Dedifferentiated amniotic fluid mesenchymal stem cell (primary cell): ENCODE data around the gene PRPSAP2.
"Not testable (repeated sequence)": the region's sequence is repeated elsewhere in the genome, so short reads cannot be mapped to it uniquely, and the experiment has no call there.

ENCODE experiments used
- DNase-seq: peaks from one replicate; pipeline ENCODE4 v3.0.0-alpha.2; 2016; ENCODE audit errors: extremely low spot score

Gene PRPSAP2

GRCh38 chr17:18888766-18889290 lies 30.9 kb downstream of the PRPSAP2 start:
- no peak for DNase-seq

- DNase-seq: no peak
Measured at GRCh38 chr17:18889658-18890057, 31.7 kb downstream of the PRPSAP2 start.

- DNase-seq: no peak
Measured at GRCh38 chr17:18891541-18891940, 33.6 kb downstream of the PRPSAP2 start.

GRCh38 chr17:18896146-18896545 lies 38.2 kb downstream of the PRPSAP2 start:
- no peak for DNase-seq

- no peak for DNase-seq
Measured at GRCh38 chr17:18896947-18897346, 39.0 kb downstream of the PRPSAP2 start.

GRCh38 chr17:18904482-18904881 lies 46.6 kb downstream of the PRPSAP2 start:
- no peak for DNase-seq

GRCh38 chr17:18905226-18905625 lies 47.3 kb downstream of the PRPSAP2 start:
- DNase-seq: no peak

- no peak for DNase-seq
Measured at GRCh38 chr17:18910326-18910725, 52.4 kb downstream of the PRPSAP2 start.

GRCh38 chr17:18910881-18911280 lies 53.0 kb downstream of the PRPSAP2 start:
- no peak for DNase-seq

GRCh38 chr17:18916816-18917500 lies 59.0 kb downstream of the PRPSAP2 start:
- no peak for DNase-seq

- no peak for DNase-seq
Measured at GRCh38 chr17:18917506-18918032, 59.6 kb downstream of the PRPSAP2 start.

- no peak for DNase-seq
Measured at GRCh38 chr17:18919963-18920362, 62.0 kb downstream of the PRPSAP2 start.

GRCh38 chr17:18920911-18921441 lies 63.0 kb downstream of the PRPSAP2 start:
- DNase-seq: no peak

GRCh38 chr17:18921485-18921884 lies 63.6 kb downstream of the PRPSAP2 start:
- no peak for DNase-seq

GRCh38 chr17:18921912-18922451 lies 64.1 kb downstream of the PRPSAP2 start:
- DNase-seq: no peak

GRCh38 chr17:18922596-18922995 lies 64.7 kb downstream of the PRPSAP2 start:
- DNase-seq: not testable (repeated sequence)

- DNase-seq: no peak
Measured at GRCh38 chr17:18925187-18925586, 67.3 kb downstream of the PRPSAP2 start.

- DNase-seq: no peak
Measured at GRCh38 chr17:18928628-18929125, 70.7 kb downstream of the PRPSAP2 start.

- no peak for DNase-seq
Measured at GRCh38 chr17:18932360-18933055, 74.6 kb downstream of the PRPSAP2 start.

GRCh38 chr17:18933102-18934058 lies 75.4 kb downstream of the PRPSAP2 start:
- DNase-seq: no peak
